GM12872 (cell line): ENCODE measurements around the gene CNPPD1.

ENCODE experiments used
- CTCF ChIP-seq: IDR thresholded peaks from 3 replicates; pipeline ENCODE4 v1.5.1; 2011; ENCODE audit warnings: low read depth, mild to moderate bottlenecking, low read length, moderate library complexity; ENCODE audit not compliant: insufficient read depth

The CNPPD1 gene

GRCh38 chr2:219186754-219187456, 10.2 kb upstream of the CNPPD1 start:
- no peak for TF ChIP-seq CTCF

GRCh38 chr2:219184121-219184520, 7.4 kb upstream of the CNPPD1 start:
- no peak for TF ChIP-seq CTCF

- TF ChIP-seq CTCF = no peak
These were observed 6.5 kb upstream of the CNPPD1 start for GRCh38 chr2:219183151-219183772.

GRCh38 chr2:219182331-219183150, 5.8 kb upstream of the CNPPD1 start:
- no peak for TF ChIP-seq CTCF

- TF ChIP-seq CTCF = no peak
These were observed 4.8 kb upstream of the CNPPD1 start for GRCh38 chr2:219181531-219181930.

- no peak for TF ChIP-seq CTCF
These were observed 4.2 kb upstream of the CNPPD1 start for GRCh38 chr2:219180961-219181360.
